Omental fat pad (tissue), 4 donors: ENCODE results near the gene PINK1. TPM values are rescaled to one million over a fixed set of nuclear protein-coding genes. Genes with fewer than 3 reads are reported as not detected.

Experiments
- ATAC-seq: fragments of 150-250 bp; one replicate; pipeline ENCODE4 v1.9.1; 2016; ENCODE audit warnings: mild to moderate bottlenecking, moderate library complexity; ENCODE audit not compliant: low FRiP score
- DNase-seq: peaks from one replicate; pipeline ENCODE4 v3.0.0-alpha.2; 2019; ENCODE audit warnings: low spot score
- total RNA-seq, 4 donors: library from RNA; depleted of rRNA; stranded (reverse); fragments of >200 nt; gene quantifications; one replicate each; pipeline ENCODE4 v1.1.0, GENCODE V29; 2016
- TF ChIP-seq, protein P1 (sequence below), 3 donors: fragments of 450-650 bp; IDR thresholded peaks; one replicate each; pipeline ENCODE4 v1.5.1; 2016 to 2017; ENCODE audit warnings: antibody characterized with exemption in 3 of 3, mild to moderate bottlenecking in 3 of 3, moderate library complexity in 2 of 3

PINK1 gene
- total RNA-seq, 4 donors from 2014 or later: 71.9 to 132 (median 111) TPM

DNA sequence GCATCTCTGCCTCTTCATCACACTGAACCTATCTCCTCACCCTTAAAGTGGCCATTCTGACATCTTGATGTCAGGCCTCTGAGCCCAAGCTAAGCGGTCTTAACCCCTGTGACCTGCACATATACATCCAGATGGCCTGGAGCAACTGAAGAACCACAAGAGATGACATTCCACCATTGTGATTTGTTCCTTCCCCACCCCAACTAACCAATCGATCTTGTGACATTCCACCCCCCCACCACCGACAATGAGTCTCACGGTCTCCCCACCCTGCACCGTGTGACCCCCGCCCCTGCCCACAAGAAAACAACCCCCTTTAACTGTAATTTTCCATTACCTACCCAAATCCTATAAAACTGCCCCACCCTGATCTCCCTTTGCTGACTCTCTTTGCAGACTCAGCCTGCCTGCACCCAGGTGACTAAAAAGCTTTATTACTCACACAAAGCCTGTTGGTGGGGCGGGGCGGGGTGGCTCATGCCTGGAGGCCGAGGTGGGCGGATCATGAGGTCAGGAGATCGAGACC, 21.0 kb upstream of the PINK1 start:
- TF ChIP-seq, protein P1, sequence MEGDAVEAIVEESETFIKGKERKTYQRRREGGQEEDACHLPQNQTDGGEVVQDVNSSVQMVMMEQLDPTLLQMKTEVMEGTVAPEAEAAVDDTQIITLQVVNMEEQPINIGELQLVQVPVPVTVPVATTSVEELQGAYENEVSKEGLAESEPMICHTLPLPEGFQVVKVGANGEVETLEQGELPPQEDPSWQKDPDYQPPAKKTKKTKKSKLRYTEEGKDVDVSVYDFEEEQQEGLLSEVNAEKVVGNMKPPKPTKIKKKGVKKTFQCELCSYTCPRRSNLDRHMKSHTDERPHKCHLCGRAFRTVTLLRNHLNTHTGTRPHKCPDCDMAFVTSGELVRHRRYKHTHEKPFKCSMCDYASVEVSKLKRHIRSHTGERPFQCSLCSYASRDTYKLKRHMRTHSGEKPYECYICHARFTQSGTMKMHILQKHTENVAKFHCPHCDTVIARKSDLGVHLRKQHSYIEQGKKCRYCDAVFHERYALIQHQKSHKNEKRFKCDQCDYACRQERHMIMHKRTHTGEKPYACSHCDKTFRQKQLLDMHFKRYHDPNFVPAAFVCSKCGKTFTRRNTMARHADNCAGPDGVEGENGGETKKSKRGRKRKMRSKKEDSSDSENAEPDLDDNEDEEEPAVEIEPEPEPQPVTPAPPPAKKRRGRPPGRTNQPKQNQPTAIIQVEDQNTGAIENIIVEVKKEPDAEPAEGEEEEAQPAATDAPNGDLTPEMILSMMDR (IDR thresholded peaks at IDR 0.05): no peak
- ATAC-seq (no peak), DNase-seq (no peak)

DNA sequence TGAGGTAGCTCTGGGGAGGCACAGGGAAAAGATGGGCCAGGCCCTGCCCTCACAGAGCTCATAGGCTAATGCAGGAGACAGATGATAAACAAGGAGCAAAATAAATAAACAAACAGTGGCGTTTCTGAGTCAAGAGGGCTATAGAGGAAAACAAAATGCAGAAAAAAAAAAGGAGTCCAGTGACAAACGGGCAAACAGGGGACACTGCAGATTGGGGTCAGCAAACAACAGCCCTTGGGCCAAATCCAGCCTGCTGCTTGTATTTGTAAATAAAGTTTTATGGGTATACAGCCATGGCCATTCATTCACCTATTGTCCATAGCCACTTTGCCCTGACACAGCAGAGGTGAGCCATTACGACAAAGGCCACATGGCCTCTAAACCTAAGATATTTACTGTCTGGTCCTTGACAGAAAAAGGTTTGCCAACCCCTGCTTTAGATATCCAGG, 19.1 kb upstream of the PINK1 start:
- no peak for ATAC-seq
- TF ChIP-seq, protein P1 (IDR thresholded peaks at IDR 0.05): no peak
- no peak for DNase-seq

DNA sequence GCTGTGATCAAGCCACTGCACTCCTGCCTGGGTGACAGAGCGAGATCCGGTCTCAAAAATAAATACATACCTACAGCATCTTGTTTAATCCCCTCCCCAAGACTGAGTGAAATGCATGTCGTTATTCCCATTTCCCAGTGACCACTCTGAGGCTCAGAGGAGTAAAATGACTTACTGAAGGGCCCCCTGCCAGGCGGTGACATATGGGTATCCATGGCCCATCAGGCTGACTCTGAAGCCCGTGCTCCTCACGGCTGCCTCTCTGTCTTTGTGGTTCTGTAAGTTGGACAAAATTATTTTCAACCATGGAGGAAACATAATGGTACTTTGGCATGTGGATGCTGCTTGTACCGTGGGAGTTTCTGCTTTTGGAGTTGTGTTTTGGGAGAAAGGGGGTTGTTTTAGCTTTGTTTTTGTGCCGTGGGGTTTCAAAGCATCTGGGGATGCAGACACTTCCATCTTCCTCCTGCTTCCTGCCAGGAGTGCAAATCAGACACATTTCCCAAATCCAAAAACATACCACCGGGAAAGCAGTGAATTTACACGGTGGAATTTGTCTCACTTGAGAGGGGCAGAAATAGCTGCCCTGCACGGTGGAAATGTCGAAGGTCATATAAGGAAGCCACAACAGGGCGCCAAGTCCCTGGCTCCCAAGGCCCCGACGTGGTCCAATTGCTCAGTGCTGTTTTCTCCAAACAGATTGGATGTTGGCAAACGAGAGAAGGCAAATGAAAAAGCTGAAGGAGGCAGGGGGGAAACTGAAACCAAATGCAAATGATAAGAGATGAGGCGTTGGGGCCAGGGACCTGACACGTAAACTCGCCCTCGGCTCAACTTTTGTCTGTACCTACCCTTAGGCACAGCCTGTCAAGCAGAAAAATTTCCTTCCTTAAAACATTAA, 17.1 kb upstream of the PINK1 start:
- ATAC-seq (no peak), DNase-seq (no peak)
- TF ChIP-seq, protein P1 (IDR thresholded peaks at IDR 0.05): no peak

DNA sequence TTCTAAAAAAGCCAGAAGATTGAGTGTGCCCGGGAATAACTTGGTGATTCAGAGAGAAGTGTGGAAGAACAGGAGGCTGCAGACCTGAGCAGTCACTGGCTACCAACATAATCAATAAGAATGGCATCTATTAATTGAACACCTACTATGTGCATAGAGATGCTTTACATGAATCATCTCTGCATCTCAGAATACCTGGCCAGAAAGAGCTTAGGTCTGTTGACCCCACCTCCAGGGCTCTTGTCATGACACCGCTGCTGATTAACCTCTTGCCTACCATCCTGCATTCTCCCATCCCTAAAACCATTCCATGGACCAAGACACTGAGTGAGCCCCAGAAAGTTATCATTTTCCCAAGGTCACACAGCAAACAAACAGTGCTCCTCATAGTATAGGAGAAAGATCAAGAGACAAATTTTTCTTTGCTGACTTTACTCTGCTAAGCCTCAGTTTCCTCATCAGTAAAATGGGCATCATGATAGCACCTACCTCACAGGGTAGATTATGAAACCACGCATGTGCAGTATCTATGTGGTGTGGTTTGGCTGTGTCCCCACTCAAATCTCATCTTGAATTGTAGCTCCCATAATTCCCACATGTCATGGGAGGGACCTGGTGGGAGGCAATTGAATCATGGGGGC, 16.3 kb upstream of the PINK1 start:
- ATAC-seq (no peak), DNase-seq (no peak)
- TF ChIP-seq, protein P1 (IDR thresholded peaks at IDR 0.05): no peak

DNA sequence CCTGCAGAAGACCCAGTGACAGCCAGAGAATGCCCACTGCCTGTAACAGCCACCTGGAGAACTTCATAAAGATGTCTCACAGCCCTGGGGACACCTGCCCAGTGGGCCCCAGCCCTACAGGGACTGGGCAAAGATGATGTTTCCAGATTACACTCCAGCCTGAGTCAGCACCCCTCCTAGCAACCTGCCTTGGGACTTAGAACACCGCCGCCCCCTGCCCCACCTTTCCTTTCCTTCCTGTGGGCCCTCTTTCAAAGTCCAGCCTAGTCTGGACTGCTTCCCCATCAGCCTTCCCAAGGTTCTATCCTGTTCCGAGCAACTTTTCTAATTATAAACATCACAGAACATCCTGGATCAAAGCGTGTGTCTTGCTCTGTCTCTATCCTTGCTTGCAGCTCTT, 14.7 kb upstream of the PINK1 start:
- DNase-seq (no peak), ATAC-seq (no peak)
- TF ChIP-seq, protein P1 (IDR thresholded peaks at IDR 0.05): no peak

DNA sequence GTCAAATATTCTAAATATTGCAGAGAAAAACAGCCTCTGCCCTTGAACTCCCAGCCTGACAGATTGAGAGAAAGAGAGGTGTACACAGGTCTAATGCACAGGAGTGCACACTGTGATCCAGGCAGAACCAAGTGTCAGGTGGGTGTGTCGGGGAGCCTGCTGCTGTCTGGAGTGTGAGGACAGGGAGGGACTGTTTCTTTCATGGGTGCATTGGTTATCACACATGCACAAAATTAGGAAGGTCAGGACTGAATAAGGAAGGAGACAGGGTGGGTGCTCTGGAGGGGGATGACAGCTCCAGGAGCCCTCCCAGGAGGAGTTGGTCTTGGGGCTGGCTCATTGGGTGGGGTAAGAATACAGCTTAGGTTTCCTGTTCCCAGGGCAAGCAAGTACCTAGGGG, 13.3 kb upstream of the PINK1 start:
- ATAC-seq (no peak), DNase-seq (no peak)
- TF ChIP-seq, protein P1 (IDR thresholded peaks at IDR 0.05): no peak
